ENCODE data around the gene SELENOO.

The SELENOO gene

GRCh38 chr22:50184004-50184901, 16.6 kb upstream of the SELENOO start:
- no peak for DNase-seq (ENCODE audit: low read depth in 1 of 2, low spot score in 1 of 2)

GRCh38 chr22:50184902-50185374, 15.9 kb upstream of the SELENOO start:
- DNase-seq (ENCODE audit: low read depth in 1 of 2, low spot score in 1 of 2): no peak

- peak; percentile 81 to 90 for DNase-seq (ENCODE audit: low read depth in 1 of 2, low spot score in 1 of 2)
Measured at GRCh38 chr22:50185375-50186087, 15.3 kb upstream of the SELENOO start, which contains the start of gene TRABD. TRABD (plus strand) TSS chr22:50185913; CDS start chr22:50193061, 7,148 bp downstream.

GRCh38 chr22:50186181-50186714, 14.6 kb upstream of the SELENOO start:
- no peak for DNase-seq (ENCODE audit: low read depth in 1 of 2, low spot score in 1 of 2)

- DNase-seq (ENCODE audit: low read depth in 1 of 2, low spot score in 1 of 2): no peak
Measured at GRCh38 chr22:50186761-50187523, 13.9 kb upstream of the SELENOO start.

GRCh38 chr22:50188356-50188755, 12.5 kb upstream of the SELENOO start:
- no peak for DNase-seq (ENCODE audit: low read depth in 1 of 2, low spot score in 1 of 2)

GRCh38 chr22:50189184-50189848, 11.5 kb upstream of the SELENOO start:
- DNase-seq (ENCODE audit: low read depth in 1 of 2, low spot score in 1 of 2): no peak

GRCh38 chr22:50189849-50190181, 11.0 kb upstream of the SELENOO start:
- no peak for DNase-seq (ENCODE audit: low read depth in 1 of 2, low spot score in 1 of 2)

- peak; percentile 59 to 69 for DNase-seq (ENCODE audit: low read depth in 1 of 2, low spot score in 1 of 2)
Measured at GRCh38 chr22:50190182-50190940, 10.4 kb upstream of the SELENOO start.

- DNase-seq (ENCODE audit: low read depth in 1 of 2, low spot score in 1 of 2): peak; percentile 42 to 67
Measured at GRCh38 chr22:50190941-50191741, 9.7 kb upstream of the SELENOO start.

- DNase-seq (ENCODE audit: low read depth in 1 of 2, low spot score in 1 of 2): peak in 1 of 2 donors; percentile 30
Measured at GRCh38 chr22:50192436-50193204, 8.2 kb upstream of the SELENOO start.

GRCh38 chr22:50193621-50194020, 7.2 kb upstream of the SELENOO start:
- no peak for DNase-seq (ENCODE audit: low read depth in 1 of 2, low spot score in 1 of 2)

- no peak for DNase-seq (ENCODE audit: low read depth in 1 of 2, low spot score in 1 of 2)
Measured at GRCh38 chr22:50194037-50194805, 6.6 kb upstream of the SELENOO start.

GRCh38 chr22:50196256-50196655, 4.6 kb upstream of the SELENOO start:
- DNase-seq (ENCODE audit: low read depth in 1 of 2, low spot score in 1 of 2): no peak

GRCh38 chr22:50197000-50197800, 3.6 kb upstream of the SELENOO start:
- no peak for DNase-seq (ENCODE audit: low read depth in 1 of 2, low spot score in 1 of 2)

GRCh38 chr22:50197856-50198623, 2.8 kb upstream of the SELENOO start:
- no peak for DNase-seq (ENCODE audit: low read depth in 1 of 2, low spot score in 1 of 2)
